OCI-LY3 (cell line): ENCODE results near the gene PYM1.

Source experiments
- CTCF ChIP-seq: fragments of 200-600, 300-600 bp; sonication (generic); IDR thresholded peaks from 2 replicates; pipeline ENCODE4 v1.5.1; 2014; ENCODE audit warnings: antibody characterized with exemption, low read length, low read depth
- EZH2phosphoT487 ChIP-seq: fragments of 200-600 bp; shearing (Covaris generic); IDR thresholded peaks from 2 replicates; pipeline ENCODE4 v1.6.1; 2018; ENCODE audit warnings: antibody characterized with exemption, mixed run types, low read depth

- no peak for TF ChIP-seq CTCF
- TF ChIP-seq EZH2phosphoT487: no peak
Observed at GRCh38 chr12:55925371-55925770, 2.3 kb downstream of the PYM1 start.
